Fibroblast of lung (primary cell): ENCODE measurements around the gene TPSG1. TPM values are rescaled to one million over a fixed set of nuclear protein-coding genes. Genes with fewer than 3 reads are reported as not detected.
"Not testable (repeated sequence)": the region's sequence is repeated elsewhere in the genome, so short reads cannot be mapped to it uniquely, and the experiment has no call there.

Experiments used
- DNase-seq, 2 donors: peaks; one replicate each; pipeline versions ENCODE4 v3.0.0 to v3.0.0-alpha.2; 2010; ENCODE audit warnings: low read depth in 2 of 2
- H2AFZ ChIP-seq: 2 replicates; pipeline ENCODE4 v1.5.1; 2012; ENCODE audit warnings: low read length, control low read depth, inconsistent platforms
- H3K27ac ChIP-seq: 2 replicates; pipeline ENCODE4 v1.5.1; 2011; ENCODE audit warnings: low read length, control low read depth; ENCODE audit not compliant: insufficient read depth
- H3K27me3 ChIP-seq: 2 replicates; pipeline ENCODE4 v1.5.1; 2011; ENCODE audit warnings: mild to moderate bottlenecking, low read length; ENCODE audit not compliant: control insufficient read depth, insufficient read depth
- H3K36me3 ChIP-seq: 2 replicates; pipeline ENCODE4 v1.5.1; 2011; ENCODE audit warnings: low read length; ENCODE audit not compliant: control insufficient read depth, insufficient read depth
- H3K4me1 ChIP-seq: 2 replicates; pipeline ENCODE4 v1.5.1; 2011; ENCODE audit warnings: low read length; ENCODE audit not compliant: control insufficient read depth, insufficient read depth; ENCODE audit errors: extremely low read depth
- H3K4me2 ChIP-seq: 2 replicates; pipeline ENCODE4 v1.5.1; 2011; ENCODE audit warnings: low read length, control low read depth; ENCODE audit not compliant: insufficient read depth; ENCODE audit errors: extremely low read depth
- H3K4me3 ChIP-seq, 4 experiments: fragments of 200-600 bp in 1 of 4; sonication (generic) in 1 of 4; replicated peaks in 1 of 4; 2 replicates each; pipeline ENCODE4 v1.5.1; 2011 to 2016; ENCODE audit warnings: low read length in 4 of 4, low read depth in 3 of 4, mild to moderate bottlenecking in 3 of 4, control low read depth in 2 of 4, inconsistent platforms in 1 of 4, mixed read lengths in 1 of 4; ENCODE audit not compliant: insufficient read depth in 1 of 4; ENCODE audit errors: control extremely low read depth in 1 of 4
- H3K79me2 ChIP-seq: 2 replicates; pipeline ENCODE4 v1.5.1; 2012; ENCODE audit warnings: mild to moderate bottlenecking, low read length, inconsistent platforms; ENCODE audit not compliant: control insufficient read depth, insufficient read depth
- H3K9ac ChIP-seq: 2 replicates; pipeline ENCODE4 v1.5.1; 2011; ENCODE audit warnings: mild to moderate bottlenecking, low read length, control low read depth; ENCODE audit not compliant: insufficient read depth
- H3K9me3 ChIP-seq: 2 replicates; pipeline ENCODE4 v1.5.1; 2012; ENCODE audit warnings: low read depth, low read length; ENCODE audit not compliant: control insufficient read depth, insufficient read depth
- H4K20me1 ChIP-seq: 2 replicates; pipeline ENCODE4 v1.5.1; 2011; ENCODE audit warnings: low read length; ENCODE audit not compliant: control insufficient read depth, insufficient read depth; ENCODE audit errors: extremely low read depth
- EZH2 ChIP-seq: IDR thresholded peaks from 2 replicates; pipeline ENCODE4 v1.5.1; 2012; ENCODE audit warnings: low read length, control low read depth, mild to moderate bottlenecking; ENCODE audit errors: missing control alignments
- polyA plus RNA-seq, 2 donors: library from polyadenylated mRNA; depleted of rRNA in 1 of 2; stranded (reverse) in 1 of 2; unstranded in 1 of 2; fragments of >200 nt; gene quantifications; 2 replicates each; pipeline ENCODE4 v1.2.1, GENCODE V29; 2011 to 2012; ENCODE audit warnings: missing spikeins in 1 of 2
- total RNA-seq: library from RNA; depleted of rRNA; stranded (reverse); fragments of >200 nt; gene quantifications from 2 replicates; pipeline ENCODE4 v1.2.1, GENCODE V29; 2014
- TF ChIP-seq, protein P1 (sequence below), 2 donors: IDR thresholded peaks in 1 of 2; conservative IDR thresholded peaks in 1 of 2; 1 replicate in 1 of 2; 2 replicates in 1 of 2; pipeline ENCODE4 v1.5.1; 2011 to 2012; ENCODE audit warnings: low read length in 2 of 2, control low read depth in 1 of 2, inconsistent platforms in 1 of 2, low read depth in 1 of 2, mild to moderate bottlenecking in 1 of 2

Gene TPSG1
- total and polyA plus RNA-seq, 2 donors (not counting 1 experiment from before 2014, with no cell fraction given), result not detected

DNA sequence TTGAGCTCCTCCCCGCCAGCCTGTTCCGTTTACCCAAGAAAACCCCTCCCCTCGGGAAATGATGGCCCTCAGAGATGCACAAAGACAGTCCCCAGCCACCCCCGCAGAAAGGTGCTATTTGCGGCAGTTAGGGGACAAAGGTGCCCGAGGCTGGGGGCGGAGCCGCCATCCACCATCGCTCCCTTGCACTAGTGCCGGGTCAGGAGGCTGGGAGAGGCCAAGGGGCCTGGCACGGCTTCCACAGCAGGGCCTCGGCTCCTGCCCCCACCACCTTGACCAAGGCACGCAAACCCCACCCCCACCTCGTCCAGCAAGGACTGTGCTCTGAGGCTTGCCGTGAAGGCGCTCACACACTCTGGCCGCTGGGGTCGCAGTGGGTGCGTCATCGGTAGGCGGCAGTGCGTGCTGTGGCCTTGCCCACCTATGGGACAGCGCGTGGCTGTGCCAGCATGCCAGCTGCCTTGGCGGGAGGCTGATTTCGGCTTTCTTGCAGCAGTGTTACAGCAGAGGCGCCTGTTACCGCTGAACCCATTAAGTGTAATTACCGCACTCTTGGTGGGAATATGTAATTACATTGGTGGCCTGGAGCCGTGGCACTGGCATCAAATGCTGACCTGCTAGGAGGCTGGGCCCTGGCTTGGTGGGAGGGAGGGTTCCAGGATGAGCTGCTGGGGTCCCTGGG is 31.8 kb downstream of the TPSG1 start:
- Histone ChIP-seq H4K20me1 (no peaks in the 10 kb centered on the region), H3K79me2 (no peaks in the 10 kb centered on the region), H2AFZ (no peak overlapping the region), H3K9me3 (no peaks in the 10 kb centered on the region), H3K4me3 (no peak overlapping the region), H3K4me2 (no peak overlapping the region), H3K27me3 (no peaks in the 10 kb centered on the region), H3K4me1 (no peaks in the 10 kb centered on the region), H3K27ac (no peak overlapping the region), H3K9ac (no peak overlapping the region), H3K36me3 (no peaks in the 10 kb centered on the region)
- DNase-seq, result peak in 1 of 2 donors; percentile 10
- TF ChIP-seq, protein P1, sequence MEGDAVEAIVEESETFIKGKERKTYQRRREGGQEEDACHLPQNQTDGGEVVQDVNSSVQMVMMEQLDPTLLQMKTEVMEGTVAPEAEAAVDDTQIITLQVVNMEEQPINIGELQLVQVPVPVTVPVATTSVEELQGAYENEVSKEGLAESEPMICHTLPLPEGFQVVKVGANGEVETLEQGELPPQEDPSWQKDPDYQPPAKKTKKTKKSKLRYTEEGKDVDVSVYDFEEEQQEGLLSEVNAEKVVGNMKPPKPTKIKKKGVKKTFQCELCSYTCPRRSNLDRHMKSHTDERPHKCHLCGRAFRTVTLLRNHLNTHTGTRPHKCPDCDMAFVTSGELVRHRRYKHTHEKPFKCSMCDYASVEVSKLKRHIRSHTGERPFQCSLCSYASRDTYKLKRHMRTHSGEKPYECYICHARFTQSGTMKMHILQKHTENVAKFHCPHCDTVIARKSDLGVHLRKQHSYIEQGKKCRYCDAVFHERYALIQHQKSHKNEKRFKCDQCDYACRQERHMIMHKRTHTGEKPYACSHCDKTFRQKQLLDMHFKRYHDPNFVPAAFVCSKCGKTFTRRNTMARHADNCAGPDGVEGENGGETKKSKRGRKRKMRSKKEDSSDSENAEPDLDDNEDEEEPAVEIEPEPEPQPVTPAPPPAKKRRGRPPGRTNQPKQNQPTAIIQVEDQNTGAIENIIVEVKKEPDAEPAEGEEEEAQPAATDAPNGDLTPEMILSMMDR (conservative IDR thresholded peaks at IDR 0.05 in 1 of 2, IDR thresholded peaks at IDR 0.05 in 1 of 2; ENCODE audit: low read depth in 1 of 2, low read length in 2 of 2), result no peak
- TF ChIP-seq EZH2, result no peak

DNA sequence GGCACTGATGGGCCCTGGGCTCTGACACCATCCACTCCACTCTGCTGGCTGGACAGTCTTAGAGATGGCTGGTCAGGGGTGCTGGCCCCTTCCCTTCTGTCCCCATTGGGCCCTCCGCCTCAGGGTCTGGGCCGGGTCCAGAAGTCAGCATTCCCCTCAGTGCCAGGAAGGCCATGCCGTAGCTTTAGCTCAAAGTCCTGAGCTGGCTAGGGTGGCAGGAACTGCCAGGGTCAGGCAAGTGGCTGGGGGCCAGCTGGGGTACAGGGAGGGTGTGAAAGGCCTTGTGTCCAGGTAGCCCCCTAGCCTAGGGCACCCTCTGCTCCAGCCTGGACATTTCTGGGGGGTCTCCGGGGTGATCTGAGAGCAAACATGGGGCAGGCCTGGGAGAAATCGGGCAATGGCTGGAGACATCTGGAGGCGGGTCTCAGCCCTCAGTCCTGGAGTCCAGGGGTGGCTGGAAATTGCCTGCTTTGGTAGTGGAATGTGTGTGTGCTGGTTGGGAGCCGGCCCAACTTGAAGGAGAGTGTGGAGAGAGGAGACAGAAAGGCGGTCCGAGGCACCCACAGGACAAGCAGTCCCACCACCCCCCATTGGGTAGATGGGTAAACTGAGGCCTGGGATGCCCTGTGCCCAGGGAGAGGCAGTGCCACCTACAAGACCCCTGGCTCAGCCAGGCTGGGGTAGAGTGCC is 32.5 kb downstream of the TPSG1 start:
- TF ChIP-seq, protein P1 (conservative IDR thresholded peaks at IDR 0.05 in 1 of 2, IDR thresholded peaks at IDR 0.05 in 1 of 2; ENCODE audit: low read depth in 1 of 2, low read length in 2 of 2), result no peak
- TF ChIP-seq EZH2, result no peak
- Histone ChIP-seq H3K79me2 (no peaks in the 10 kb centered on the region), H3K36me3 (no peaks in the 10 kb centered on the region), H3K4me3 (no peak overlapping the region), H2AFZ (no peak overlapping the region), H3K27ac (no peak overlapping the region), H3K4me1 (no peaks in the 10 kb centered on the region), H4K20me1 (no peaks in the 10 kb centered on the region), H3K27me3 (no peaks in the 10 kb centered on the region), H3K9ac (no peak overlapping the region), H3K9me3 (no peaks in the 10 kb centered on the region), H3K4me2 (no peak overlapping the region)
- no peak for DNase-seq

DNA sequence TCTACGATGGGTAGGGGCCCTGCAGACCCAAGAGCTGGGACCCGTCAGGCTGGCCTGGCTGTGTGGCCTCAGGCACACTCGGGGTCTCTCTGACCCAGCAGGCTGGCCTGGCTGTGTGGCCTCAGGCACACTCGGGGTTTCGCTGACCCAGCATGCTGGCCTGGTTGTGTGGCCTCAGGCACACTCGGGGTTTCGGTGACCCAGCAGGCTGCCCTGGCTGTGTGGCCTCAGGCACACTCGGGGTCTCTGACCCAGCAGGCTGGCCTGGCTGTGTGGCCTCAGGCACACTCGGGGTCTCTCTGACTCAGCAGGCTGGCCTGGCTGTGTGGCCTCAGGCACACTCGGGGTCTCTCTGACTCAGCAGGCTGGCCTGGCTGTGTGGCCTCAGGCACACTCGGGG is 34.3 kb downstream of the TPSG1 start:
- H3K79me2 ChIP-seq, H3K4me2 ChIP-seq, H3K27ac ChIP-seq, H3K4me3 ChIP-seq, H3K9me3 ChIP-seq, H2AFZ ChIP-seq, H4K20me1 ChIP-seq, H3K27me3 ChIP-seq, H3K36me3 ChIP-seq, H3K4me1 ChIP-seq, H3K9ac ChIP-seq, DNase-seq: not testable (repeated sequence)
